Measurements from ENCODE around the gene CRYZL1. TPM values are rescaled to one million over a fixed set of nuclear protein-coding genes. Genes with fewer than 3 reads are reported as not detected.

Gene CRYZL1
- total and polyA plus RNA-seq, 12 donors, result 14.0 to 69.5 (median 33.4) TPM

DNA sequence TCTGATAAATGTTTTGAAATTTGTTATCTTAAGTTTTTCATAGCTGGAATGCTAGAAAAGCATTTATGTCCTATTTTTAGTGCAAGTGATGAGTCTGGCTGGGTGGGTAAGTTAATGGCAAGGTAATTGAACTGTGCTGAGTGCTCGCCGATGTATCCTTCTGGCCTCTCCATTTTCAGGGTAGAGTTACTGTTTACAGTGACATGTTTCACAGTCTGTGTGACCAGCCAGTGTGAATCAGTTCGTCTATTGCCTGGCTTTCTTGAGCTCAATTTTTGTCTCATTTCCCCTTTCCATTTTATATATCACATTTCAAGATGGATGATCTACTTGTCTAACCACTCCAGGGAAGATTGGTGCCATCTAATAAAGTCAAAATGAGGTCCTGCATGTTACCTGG is 44.8 kb upstream of the CRYZL1 start:
- peaks cover 43 to 60% of the 10 kb centered on the region in 2 donors for H3K4me1 ChIP-seq (replicated peaks in 1 of 2)

DNA sequence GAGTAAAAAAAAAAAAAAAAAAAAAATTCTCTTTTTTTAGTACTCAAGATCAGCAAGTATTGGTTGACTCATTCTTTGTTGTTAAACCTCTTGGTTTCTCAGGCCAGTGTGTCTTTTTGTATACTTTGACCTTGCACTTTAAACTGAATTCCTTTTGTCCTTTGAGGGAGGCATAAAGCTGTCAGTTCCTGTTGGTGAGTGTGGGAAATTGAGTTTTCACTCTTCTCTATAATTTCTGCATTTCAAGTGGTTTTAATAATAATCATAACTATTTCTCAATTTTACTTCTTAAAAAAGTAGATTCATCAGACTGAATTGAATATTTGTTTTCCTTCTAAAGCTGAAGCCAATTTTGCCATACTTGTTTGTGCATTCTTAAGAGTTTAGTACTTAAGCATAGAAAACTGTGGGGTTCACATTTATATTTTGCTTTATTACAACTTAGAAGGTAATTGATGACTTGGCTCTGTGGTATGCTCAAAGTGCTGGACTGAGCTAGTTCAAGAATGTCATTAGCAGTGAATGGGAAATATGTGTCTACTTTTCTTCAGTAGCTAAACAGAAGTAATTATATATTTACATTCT is 44.2 kb upstream of the CRYZL1 start:
- TF ChIP-seq POLR2A (IDR thresholded peaks at IDR 0.05) (no peak), CTCF (IDR thresholded peaks at IDR 0.05) (no peak)
- peak overlapping the region in 1 of 4 donors; percentile 27 for H3K4me3 ChIP-seq
- no peak for DNase-seq
- no peaks in the 10 kb centered on the region for H3K36me3 ChIP-seq (replicated peaks in 1 of 2)
- no peaks in the 10 kb centered on the region for H3K27me3 ChIP-seq
- H3K4me1 ChIP-seq (replicated peaks in 1 of 2), result peaks cover 40 to 54% of the 10 kb centered on the region in 2 donors
- peak overlapping the region in 4 of 5 donors; percentile 13 to 61 (median 46) for H3K27ac ChIP-seq
- H3K9me3 ChIP-seq (replicated peaks in 1 of 3), result no peaks in the 10 kb centered on the region
- intact Hi-C loops (cut with DNase I), result no loop called here

More for the DNA sequence above, 44.8 kb upstream of the CRYZL1 start:
- intact Hi-C loops (cut with DNase I), result no loop called here
- Histone ChIP-seq H3K9me3 (replicated peaks in 1 of 3) (no peaks in the 10 kb centered on the region), H3K4me3 (peak overlapping the region in 1 of 4 donors; percentile 27), H3K27ac (peak overlapping the region in 3 of 5 donors; percentile 32 to 61 (median 52)), H3K36me3 (replicated peaks in 1 of 2) (no peaks in the 10 kb centered on the region), H3K27me3 (no peaks in the 10 kb centered on the region)
- DNase-seq, result no peak
- TF ChIP-seq CTCF (IDR thresholded peaks at IDR 0.05) (no peak), POLR2A (IDR thresholded peaks at IDR 0.05) (no peak)
- WGBS, 4 donors, result 61 to 71% (median 68%) methylated on average over 3 of the region's 3 CpGs

DNA sequence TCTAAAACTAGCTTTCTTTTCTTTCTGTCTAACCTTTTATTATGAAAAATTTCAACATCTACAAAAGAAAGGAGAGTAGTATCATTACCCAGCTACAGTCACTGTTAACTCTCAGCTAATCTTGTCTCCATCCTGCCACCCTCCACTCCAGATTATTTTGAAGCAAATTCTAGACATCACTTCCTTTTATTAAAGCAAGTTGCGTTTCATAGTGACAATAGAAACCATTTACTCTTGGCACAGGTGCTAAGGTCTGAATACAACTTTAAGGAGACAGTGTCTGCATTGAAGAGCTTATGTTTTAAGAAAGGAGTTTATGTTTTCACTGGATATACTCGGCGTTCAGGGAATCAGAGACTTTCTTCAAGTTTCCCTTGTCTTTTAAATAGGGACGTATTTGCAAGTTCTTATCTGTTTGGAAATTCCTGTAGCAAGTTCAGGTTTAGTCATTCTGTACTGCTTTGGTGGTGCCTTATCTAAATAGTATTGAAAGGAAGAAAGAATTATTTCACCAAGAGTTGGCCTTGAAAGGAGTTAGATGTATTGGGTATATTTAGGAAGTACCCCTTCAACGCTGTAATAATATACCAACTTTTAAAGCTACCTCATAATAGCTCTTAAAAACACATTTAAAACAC is 43.5 kb upstream of the CRYZL1 start:
- 13 to 26% (median 20%) methylated on average over 5 of the region's 5 CpGs for WGBS, 4 donors
- TF ChIP-seq POLR2A (IDR thresholded peaks at IDR 0.05), result no peak
- no peak for TF ChIP-seq CTCF (IDR thresholded peaks at IDR 0.05)
- Histone ChIP-seq H3K27me3 (no peaks in the 10 kb centered on the region), H3K27ac (peak overlapping the region in 4 of 5 donors; percentile 33 to 71 (median 61)), H3K36me3 (replicated peaks in 1 of 2) (no peaks in the 10 kb centered on the region), H3K4me3 (peak overlapping the region in 1 of 4 donors; percentile 4), H3K9me3 (replicated peaks in 1 of 3) (no peaks in the 10 kb centered on the region), H3K4me1 (replicated peaks in 1 of 2) (peaks cover 40 to 54% of the 10 kb centered on the region in 2 donors)
- intact Hi-C loops (cut with DNase I), result no loop called here
- DNase-seq, result no peak

GRCh38 chr21:33684068-33684467 is 42.5 kb upstream of the CRYZL1 start:
- TF ChIP-seq CTCF (IDR thresholded peaks at IDR 0.05), result no peak
- TF ChIP-seq POLR2A (IDR thresholded peaks at IDR 0.05), result no peak
- H3K9me3 ChIP-seq (replicated peaks in 1 of 3), result no peaks in the 10 kb centered on the region
- intact Hi-C loops (cut with DNase I), result no loop called here
- peaks cover 40 to 54% of the 10 kb centered on the region in 2 donors for H3K4me1 ChIP-seq (replicated peaks in 1 of 2)
- no peaks in the 10 kb centered on the region for H3K27me3 ChIP-seq
- 27 to 28% (median 27%) methylated on average over 2 of the region's 2 CpGs for WGBS, 4 donors
- DNase-seq, result no peak
- H3K4me3 ChIP-seq, result peak overlapping the region in 1 of 4 donors; percentile 7
- H3K27ac ChIP-seq, result peak overlapping the region in 4 of 5 donors; percentile 16 to 71 (median 61)
- no peaks in the 10 kb centered on the region for H3K36me3 ChIP-seq (replicated peaks in 1 of 2)
